SU-DHL-6 (cell line): Measurements from ENCODE around the gene LEPROT.

Source experiments
- H2AFZ ChIP-seq: fragments of 200-600 bp; sonication (generic); 2 replicates; pipeline ENCODE4 v1.6.1; 2014; ENCODE audit warnings: low read depth, mild to moderate bottlenecking, moderate library complexity, mixed read lengths, antibody characterized with exemption, low read length; ENCODE audit not compliant: severe bottlenecking
- H3F3A ChIP-seq: fragments of 200-600 bp; shearing (Covaris generic); 2 replicates; pipeline ENCODE4 v1.6.0; 2016; ENCODE audit warnings: antibody characterized with exemption, mild to moderate bottlenecking; ENCODE audit not compliant: insufficient read depth
- H3K27ac ChIP-seq: fragments of 200-600 bp; sonication (generic); 2 replicates; pipeline ENCODE4 v1.5.1; 2016; ENCODE audit warnings: low read depth, mild to moderate bottlenecking, low read length, moderate library complexity, mixed read lengths
- H3K27me3 ChIP-seq: fragments of 200-600 bp; sonication (generic), shearing (Covaris generic); 2 replicates; pipeline ENCODE4 v1.6.0; 2014; ENCODE audit warnings: mild to moderate bottlenecking, low read length
- H3K36me3 ChIP-seq: fragments of 200-600 bp; sonication (generic); 2 replicates; pipeline ENCODE4 v1.6.1; 2014; ENCODE audit warnings: mild to moderate bottlenecking, low read length, mixed read lengths
- H3K4me2 ChIP-seq: fragments of 300-600, 200-600 bp; shearing (Covaris generic), sonication (generic); 2 replicates; pipeline ENCODE4 v1.6.0; 2014; ENCODE audit warnings: low read length, low read depth, mild to moderate bottlenecking; ENCODE audit not compliant: poor library complexity, severe bottlenecking
- H3K4me3 ChIP-seq: fragments of 200-600 bp; sonication (generic); 2 replicates; pipeline ENCODE4 v1.5.1; 2014; ENCODE audit warnings: antibody characterized with exemption, low read length, mild to moderate bottlenecking, mixed read lengths; ENCODE audit not compliant: insufficient read depth, poor library complexity, severe bottlenecking
- H3K79me2 ChIP-seq: fragments of 200-600 bp; sonication (generic); 2 replicates; pipeline ENCODE4 v1.6.1; 2014; ENCODE audit warnings: mild to moderate bottlenecking, low read length, moderate library complexity; ENCODE audit not compliant: insufficient read depth
- H3K9ac ChIP-seq: fragments of 200-600 bp; sonication (generic); 2 replicates; pipeline ENCODE4 v1.7.0; 2014; ENCODE audit warnings: mild to moderate bottlenecking, low read length
- H3K9me2 ChIP-seq: fragments of 200-600 bp; sonication (generic); replicated peaks from 2 replicates; pipeline ENCODE4 v1.6.1; 2014; ENCODE audit warnings: low read length; ENCODE audit not compliant: insufficient read depth
- H3K9me3 ChIP-seq: fragments of 200-600 bp; sonication (generic); 2 replicates; pipeline ENCODE4 v1.6.1; 2014; ENCODE audit warnings: low read length, mixed read lengths; ENCODE audit not compliant: insufficient read depth
- H4K20me1 ChIP-seq: fragments of 200-600 bp; sonication (generic); 2 replicates; pipeline ENCODE4 v1.6.1; 2014; ENCODE audit warnings: low read depth, mild to moderate bottlenecking, antibody characterized with exemption, low read length, moderate library complexity, mixed read lengths
- EZH2phosphoT487 ChIP-seq: fragments of 200-600 bp; sonication (generic), shearing (Covaris generic); conservative IDR thresholded peaks from 2 replicates; pipeline ENCODE4 v1.6.1; 2018; ENCODE audit warnings: mild to moderate bottlenecking, antibody characterized with exemption, low read length, moderate library complexity, mixed read lengths
- TF ChIP-seq, protein P1 (sequence below): fragments of 200-600 bp; sonication (generic); IDR thresholded peaks from one replicate; pipeline ENCODE4 v1.5.1; 2017; ENCODE audit warnings: antibody characterized with exemption, mild to moderate bottlenecking, low read length, moderate library complexity; ENCODE audit not compliant: insufficient read depth, poor library complexity, severe bottlenecking

The LEPROT gene

GRCh38 chr1:65425697-65426096, 5.2 kb downstream of the LEPROT start:
- no peak overlapping the region for H3K27ac ChIP-seq
- H2AFZ ChIP-seq: no peak overlapping the region
- 0 out of 2 replicates have a peak, but pooled peaks cover 5% of the 10 kb centered on the region for H3K79me2 ChIP-seq
- no peaks in the 10 kb centered on the region for H3K36me3 ChIP-seq
- no peak overlapping the region for H3K4me2 ChIP-seq
- H3K27me3 ChIP-seq: no peaks in the 10 kb centered on the region
- no peak overlapping the region for H3K4me3 ChIP-seq
- no peak overlapping the region for H3K9ac ChIP-seq
- no peaks in the 10 kb centered on the region for H4K20me1 ChIP-seq
- H3F3A ChIP-seq: no peaks in the 10 kb centered on the region
- H3K9me2 ChIP-seq: no peaks in the 10 kb centered on the region
- H3K9me3 ChIP-seq: no peaks in the 10 kb centered on the region
- TF ChIP-seq, protein P1, sequence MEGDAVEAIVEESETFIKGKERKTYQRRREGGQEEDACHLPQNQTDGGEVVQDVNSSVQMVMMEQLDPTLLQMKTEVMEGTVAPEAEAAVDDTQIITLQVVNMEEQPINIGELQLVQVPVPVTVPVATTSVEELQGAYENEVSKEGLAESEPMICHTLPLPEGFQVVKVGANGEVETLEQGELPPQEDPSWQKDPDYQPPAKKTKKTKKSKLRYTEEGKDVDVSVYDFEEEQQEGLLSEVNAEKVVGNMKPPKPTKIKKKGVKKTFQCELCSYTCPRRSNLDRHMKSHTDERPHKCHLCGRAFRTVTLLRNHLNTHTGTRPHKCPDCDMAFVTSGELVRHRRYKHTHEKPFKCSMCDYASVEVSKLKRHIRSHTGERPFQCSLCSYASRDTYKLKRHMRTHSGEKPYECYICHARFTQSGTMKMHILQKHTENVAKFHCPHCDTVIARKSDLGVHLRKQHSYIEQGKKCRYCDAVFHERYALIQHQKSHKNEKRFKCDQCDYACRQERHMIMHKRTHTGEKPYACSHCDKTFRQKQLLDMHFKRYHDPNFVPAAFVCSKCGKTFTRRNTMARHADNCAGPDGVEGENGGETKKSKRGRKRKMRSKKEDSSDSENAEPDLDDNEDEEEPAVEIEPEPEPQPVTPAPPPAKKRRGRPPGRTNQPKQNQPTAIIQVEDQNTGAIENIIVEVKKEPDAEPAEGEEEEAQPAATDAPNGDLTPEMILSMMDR: no peak
- TF ChIP-seq EZH2phosphoT487: no peak

DNA sequence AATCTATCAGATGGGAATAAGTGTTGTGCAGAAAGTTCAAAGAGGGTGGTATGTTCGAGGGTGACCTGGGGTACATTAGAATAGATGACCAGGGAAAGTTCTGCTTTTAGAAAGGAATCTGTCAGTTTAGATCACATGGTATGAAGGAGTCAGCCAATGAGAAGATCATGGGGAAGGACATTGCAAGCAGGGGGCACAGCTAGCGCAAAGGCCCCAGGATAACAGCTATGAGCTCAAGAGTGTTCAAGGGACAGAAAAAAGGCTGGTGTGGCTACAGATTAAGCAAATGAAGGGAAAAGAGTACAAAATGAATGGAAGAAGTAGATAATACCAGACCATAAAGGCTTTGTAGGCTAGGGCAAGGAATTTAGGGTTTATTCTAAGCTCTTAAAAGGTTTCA, 8.6 kb downstream of the LEPROT start:
- no peaks in the 10 kb centered on the region for H3F3A ChIP-seq
- no peaks in the 10 kb centered on the region for H3K27me3 ChIP-seq
- no peaks in the 10 kb centered on the region for H4K20me1 ChIP-seq
- H3K79me2 ChIP-seq: no peaks in the 10 kb centered on the region
- no peaks in the 10 kb centered on the region for H3K36me3 ChIP-seq
- no peak for TF ChIP-seq EZH2phosphoT487
- TF ChIP-seq, protein P1: no peak
- H3K27ac ChIP-seq: no peak overlapping the region
- H2AFZ ChIP-seq: no peak overlapping the region
- no peak overlapping the region for H3K4me3 ChIP-seq
- no peak overlapping the region for H3K4me2 ChIP-seq
- H3K9ac ChIP-seq: no peak overlapping the region
- H3K9me2 ChIP-seq: no peaks in the 10 kb centered on the region
- no peaks in the 10 kb centered on the region for H3K9me3 ChIP-seq

DNA sequence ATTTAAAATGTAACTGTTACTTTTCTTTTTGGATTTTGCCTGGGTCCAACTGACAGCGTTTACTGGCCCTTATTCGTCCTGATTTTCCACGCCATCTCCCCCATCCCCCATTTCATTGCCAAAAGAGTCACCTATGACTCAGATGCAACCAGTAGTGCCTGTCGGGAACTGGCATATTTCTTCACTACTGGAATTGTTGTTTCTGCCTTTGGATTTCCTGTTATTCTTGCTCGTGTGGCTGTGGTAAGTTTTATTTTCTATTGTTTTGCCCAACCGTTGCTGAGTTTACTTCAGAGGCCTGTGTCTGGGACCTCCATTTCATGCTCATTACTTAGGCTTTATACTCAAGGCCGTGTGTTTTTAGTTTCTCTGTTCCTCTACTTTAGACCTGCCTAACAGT, 9.3 kb downstream of the LEPROT start:
- Histone ChIP-seq H3K79me2 (no peaks in the 10 kb centered on the region), H3K9me3 (no peaks in the 10 kb centered on the region), H3K27me3 (no peaks in the 10 kb centered on the region), H3K9me2 (no peaks in the 10 kb centered on the region), H3K4me2 (no peak overlapping the region), H3F3A (no peaks in the 10 kb centered on the region), H3K36me3 (no peaks in the 10 kb centered on the region), H3K4me3 (no peak overlapping the region), H3K27ac (no peak overlapping the region), H4K20me1 (no peaks in the 10 kb centered on the region), H2AFZ (no peak overlapping the region), H3K9ac (no peak overlapping the region)
- TF ChIP-seq EZH2phosphoT487: no peak
- TF ChIP-seq, protein P1: no peak
